HCT116 (cell line): ENCODE data around the gene EMP2. TPM values are rescaled to one million over a fixed set of nuclear protein-coding genes. Genes with fewer than 3 reads are reported as not detected.

Source experiments
- ATAC-seq: fragments of 200-7000 bp; cut with Tn5 transposase; 2 replicates; pipeline ENCODE4 v1.9.1; 2020; ENCODE audit warnings: mild to moderate bottlenecking, moderate library complexity
- BruUV-seq: library from RNA; stranded (reverse); fragments of 400-500 nt; replicated peaks from 2 replicates; lab custom pipeline; 2021; lab: Mats Ljungman, UMichigan
- CTCF ChIA-PET: fragments of 300-600 bp; sonication (Branson Sonifier 250); formaldehyde crosslinking; loops from one replicate; lab custom pipeline; 2021; ENCODE audit warnings: antibody characterized with exemption; lab: Charles Lee
- POLR2A ChIA-PET: fragments of 300-600, 350-600 bp; sonication (Branson Sonifier 250); formaldehyde crosslinking; loops from one replicate; lab custom pipeline; 2021; ENCODE audit warnings: antibody characterized with exemption; lab: Charles Lee
- RAD21 ChIA-PET, 2 experiments: fragments of 300-600 bp; sonication (Branson Sonifier 250); formaldehyde crosslinking; loops; one replicate each; lab custom pipeline; 2023; ENCODE audit warnings: low total read pairs in 2 of 2; ENCODE audit not compliant: uncharacterized antibody in 2 of 2, unreplicated experiment in 2 of 2, low non-redundant PET in 1 of 2; lab: Charles Lee
- DNase-seq: peaks from one replicate; pipeline ENCODE4 v3.0.0-alpha.2; 2010; ENCODE audit warnings: low read depth, low spot score
- H2AFZ ChIP-seq: fragments of 200-600 bp; shearing (Covaris generic), sonication (generic); 2 replicates; pipeline ENCODE4 v1.6.1; 2017; ENCODE audit warnings: low read depth, mixed run types, mixed read lengths, antibody characterized with exemption, low read length; ENCODE audit not compliant: poor library complexity, severe bottlenecking
- H3K27ac ChIP-seq: 2 replicates; pipeline ENCODE4 v1.5.1; 2012; ENCODE audit warnings: low read depth, low read length
- H3K27me3 ChIP-seq: fragments of 200-600 bp; sonication (generic); 2 replicates; pipeline ENCODE4 v1.6.1; 2016; ENCODE audit warnings: mixed run types, low read length, mixed read lengths; ENCODE audit not compliant: insufficient read depth
- H3K36me3 ChIP-seq, 2 experiments: fragments of 200-500 bp in 1 of 2; fragments of 200-600 bp in 1 of 2; sonication (Bioruptor generic) in 1 of 2; sonication (generic) in 1 of 2; 2 replicates each; pipeline versions ENCODE4 v1.5.1 to v1.6.1; 2014 to 2016; ENCODE audit warnings: low read length in 2 of 2, inconsistent platforms in 1 of 2, mixed read lengths in 1 of 2, mixed run types in 1 of 2; ENCODE audit not compliant: insufficient read depth in 2 of 2, control insufficient read depth in 1 of 2
- H3K4me1 ChIP-seq, 2 experiments: fragments of 200-600 bp in 1 of 2; sonication (generic) in 1 of 2; 2 replicates each; pipeline versions ENCODE4 v1.5.1 to v1.6.1; 2012 to 2017; ENCODE audit warnings: low read length in 2 of 2, inconsistent platforms in 1 of 2, mild to moderate bottlenecking in 1 of 2, mixed read lengths in 1 of 2, mixed run types in 1 of 2, moderate library complexity in 1 of 2; ENCODE audit not compliant: insufficient read depth in 2 of 2, control insufficient read depth in 1 of 2
- H3K4me2 ChIP-seq: fragments of 200-600 bp; sonication (generic); 2 replicates; pipeline ENCODE4 v1.6.1; 2017; ENCODE audit warnings: mixed run types, low read length, mixed read lengths
- H3K4me3 ChIP-seq, 2 experiments: fragments of 200-600 bp in 1 of 2; sonication (generic) in 1 of 2; replicated peaks in 1 of 2; 2 replicates each; pipeline ENCODE4 v1.5.1; 2011 to 2016; ENCODE audit warnings: low read length in 2 of 2, control low read depth in 1 of 2, low read depth in 1 of 2, mild to moderate bottlenecking in 1 of 2, mixed read lengths in 1 of 2, mixed run types in 1 of 2
- H3K79me2 ChIP-seq: fragments of 200-600 bp; sonication (generic); 2 replicates; pipeline ENCODE4 v1.6.1; 2017; ENCODE audit warnings: mild to moderate bottlenecking, mixed run types, low read length, moderate library complexity, mixed read lengths; ENCODE audit not compliant: insufficient read depth
- H3K9ac ChIP-seq: fragments of 200-600 bp; sonication (generic); 2 replicates; pipeline ENCODE4 v1.6.1; 2016; ENCODE audit warnings: low read length, mixed read lengths
- H3K9me2 ChIP-seq: fragments of 200-600 bp; sonication (generic), shearing (Covaris generic); 2 replicates; pipeline ENCODE4 v1.6.1; 2017; ENCODE audit warnings: mixed run types, mild to moderate bottlenecking, moderate library complexity; ENCODE audit not compliant: insufficient read depth
- H3K9me3 ChIP-seq, 2 experiments: fragments of 200-500 bp in 1 of 2; fragments of 200-600 bp in 1 of 2; sonication (Bioruptor generic) in 1 of 2; sonication (generic) in 1 of 2; 2 replicates each; pipeline ENCODE4 v1.6.1; 2014 to 2017; ENCODE audit warnings: low read length in 2 of 2, mixed read lengths in 2 of 2, inconsistent platforms in 1 of 2, low read depth in 1 of 2, mild to moderate bottlenecking in 1 of 2, mixed run types in 1 of 2, moderate library complexity in 1 of 2; ENCODE audit not compliant: control insufficient read depth in 1 of 2, insufficient read depth in 1 of 2
- H4K20me1 ChIP-seq: fragments of 200-600 bp; sonication (generic), shearing (Covaris generic); 2 replicates; pipeline ENCODE4 v1.6.1; 2017; ENCODE audit warnings: mixed run types, mild to moderate bottlenecking, moderate library complexity; ENCODE audit not compliant: insufficient read depth
- ATF3 ChIP-seq: IDR thresholded peaks from 2 replicates; pipeline ENCODE4 v1.6.1; 2012
- CBX3 ChIP-seq: IDR thresholded peaks from 2 replicates; pipeline ENCODE4 v1.6.1; 2012; ENCODE audit warnings: low read depth
- CEBPB ChIP-seq: IDR thresholded peaks from 2 replicates; pipeline ENCODE4 v1.6.1; 2012; ENCODE audit warnings: low read depth
- CTCF ChIP-seq, 3 experiments: fragments of 200-600 bp in 1 of 3; sonication (generic) in 1 of 3; IDR thresholded peaks in 2 of 3; conservative IDR thresholded peaks in 1 of 3; 2 replicates each; pipeline ENCODE4 v1.5.1; 2012 to 2017; ENCODE audit warnings: low read depth in 2 of 3, low read length in 2 of 3, antibody characterized with exemption in 1 of 3, borderline replicate concordance in 1 of 3, control low read depth in 1 of 3, mild to moderate bottlenecking in 1 of 3, mixed read lengths in 1 of 3, mixed run types in 1 of 3, moderate library complexity in 1 of 3; ENCODE audit not compliant: insufficient read depth in 1 of 3
- EGR1 ChIP-seq: IDR thresholded peaks from 2 replicates; pipeline ENCODE4 v1.6.1; 2012; ENCODE audit warnings: low read depth
- ELF1 ChIP-seq: IDR thresholded peaks from 2 replicates; pipeline ENCODE4 v1.6.1; 2012; ENCODE audit warnings: low read depth, borderline replicate concordance
- EZH2 ChIP-seq: fragments of 200-600 bp; sonication (generic); IDR thresholded peaks from 2 replicates; pipeline ENCODE4 v1.6.1; 2017; ENCODE audit warnings: antibody characterized with exemption, mixed run types
- FOSL1 ChIP-seq: IDR thresholded peaks from 2 replicates; pipeline ENCODE4 v1.6.1; 2012; ENCODE audit warnings: low read depth
- JUND ChIP-seq: IDR thresholded peaks from 2 replicates; pipeline ENCODE4 v1.6.1; 2012
- POLR2A ChIP-seq: IDR thresholded peaks from 2 replicates; pipeline ENCODE4 v1.7.0; 2011; ENCODE audit warnings: borderline replicate concordance; ENCODE audit not compliant: insufficient read depth, insufficient read length; ENCODE audit errors: extremely low read depth
- POLR2AphosphoS5 ChIP-seq: IDR thresholded peaks from 2 replicates; pipeline ENCODE4 v1.6.1; 2011; ENCODE audit warnings: mild to moderate bottlenecking, low read depth, low read length, moderate library complexity
- RAD21 ChIP-seq: IDR thresholded peaks from 2 replicates; pipeline ENCODE4 v1.6.1; 2012; ENCODE audit warnings: low read depth, mild to moderate bottlenecking
- SIN3A ChIP-seq: IDR thresholded peaks from 2 replicates; pipeline ENCODE4 v1.6.1; 2012; ENCODE audit warnings: low read depth
- SP1 ChIP-seq: IDR thresholded peaks from 2 replicates; pipeline ENCODE4 v1.6.1; 2012; ENCODE audit warnings: low read depth
- SRF ChIP-seq: IDR thresholded peaks from 2 replicates; pipeline ENCODE4 v1.6.1; 2012; ENCODE audit warnings: low read depth
- TCF7L2 ChIP-seq: IDR thresholded peaks from 2 replicates; pipeline ENCODE4 v1.7.0; 2011; ENCODE audit warnings: borderline replicate concordance, inconsistent platforms; ENCODE audit not compliant: insufficient read depth, insufficient read length; ENCODE audit errors: extremely low read depth
- ZFX ChIP-seq: fragments of 450-650 bp; IDR thresholded peaks from 2 replicates; pipeline ENCODE4 v1.6.1; 2017
- ZNF274 ChIP-seq: fragments of 200-500 bp; sonication (Bioruptor generic); IDR thresholded peaks from 2 replicates; pipeline ENCODE4 v1.6.1; 2014; ENCODE audit warnings: mild to moderate bottlenecking, low read depth, low read length, inconsistent platforms
- intact Hi-C: fragments of 100-400 bp; cut with micrococcal nuclease; formaldehyde crosslinking; loops from 2 replicates; pipeline ENCODE4 v1.10.0; 2022
- total RNA-seq: library from RNA; stranded (reverse); gene quantifications from one replicate; pipeline ENCODE4 v1.2.1, GENCODE V29; 2021; ENCODE audit not compliant: unreplicated experiment
- TF ChIP-seq, protein P1 (sequence below): IDR thresholded peaks from 2 replicates; pipeline ENCODE4 v1.6.1; 2012
- TF ChIP-seq, protein P2 (sequence below): IDR thresholded peaks from 2 replicates; pipeline ENCODE4 v1.6.1; 2012; ENCODE audit warnings: low read depth

Gene EMP2
- total RNA-seq, 1 experiment from 2014 or later, result 32.6 TPM

GRCh38 chr16:10624527-10624926 lies 44.1 kb upstream of the EMP2 start (continued):
- TF ChIP-seq POLR2A (no peak), SIN3A (no peak)
- TF ChIP-seq, all 23 proteins: peak for 0

- Histone ChIP-seq H4K20me1 (no peaks in the 10 kb centered on the region), H3K4me1 (peaks cover 5 to 6% of the 10 kb centered on the region in 2 experiments; a peak in 3 of 4 replicates), H3K9me2 (no peaks in the 10 kb centered on the region), H3K9ac (no peak overlapping the region), H3K4me3 (no peak overlapping the region), H3K27me3 (no peaks in the 10 kb centered on the region), H3K79me2 (no peaks in the 10 kb centered on the region), H3K27ac (no peak overlapping the region), H3K9me3 (no peaks in the 10 kb centered on the region), H2AFZ (no peak overlapping the region), H3K36me3 (no peaks in the 10 kb centered on the region), H3K4me2 (no peak overlapping the region)
- DNase-seq (no peak), ATAC-seq (no peak)
- ChIA-PET CTCF (no interaction called here), RAD21 (no interaction called here), POLR2A (no interaction called here)
- intact Hi-C loops, result no loop called here
- TF ChIP-seq TCF7L2, result no peak
- TF ChIP-seq ELF1, result no peak
- TF ChIP-seq ZFX, result no peak
- no peak for TF ChIP-seq POLR2A
- TF ChIP-seq CBX3, result no peak
- no peak for TF ChIP-seq SRF
- TF ChIP-seq CTCF (IDR thresholded peaks at IDR 0.05 in 2 of 3, conservative IDR thresholded peaks at IDR 0.05 in 1 of 3; ENCODE audit: borderline replicate concordance in 1 of 3, insufficient read depth in 1 of 3, low read depth in 2 of 3, low read length in 2 of 3), result no peak
- TF ChIP-seq FOSL1, result no peak
- TF ChIP-seq EZH2, result no peak
- TF ChIP-seq SP1, result no peak
- no peak for TF ChIP-seq RAD21
- TF ChIP-seq SIN3A, result no peak
- no peak for TF ChIP-seq POLR2AphosphoS5
- TF ChIP-seq EGR1, result no peak
- TF ChIP-seq, protein P1, sequence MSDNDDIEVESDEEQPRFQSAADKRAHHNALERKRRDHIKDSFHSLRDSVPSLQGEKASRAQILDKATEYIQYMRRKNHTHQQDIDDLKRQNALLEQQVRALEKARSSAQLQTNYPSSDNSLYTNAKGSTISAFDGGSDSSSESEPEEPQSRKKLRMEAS, result no peak
- TF ChIP-seq, protein P2, sequence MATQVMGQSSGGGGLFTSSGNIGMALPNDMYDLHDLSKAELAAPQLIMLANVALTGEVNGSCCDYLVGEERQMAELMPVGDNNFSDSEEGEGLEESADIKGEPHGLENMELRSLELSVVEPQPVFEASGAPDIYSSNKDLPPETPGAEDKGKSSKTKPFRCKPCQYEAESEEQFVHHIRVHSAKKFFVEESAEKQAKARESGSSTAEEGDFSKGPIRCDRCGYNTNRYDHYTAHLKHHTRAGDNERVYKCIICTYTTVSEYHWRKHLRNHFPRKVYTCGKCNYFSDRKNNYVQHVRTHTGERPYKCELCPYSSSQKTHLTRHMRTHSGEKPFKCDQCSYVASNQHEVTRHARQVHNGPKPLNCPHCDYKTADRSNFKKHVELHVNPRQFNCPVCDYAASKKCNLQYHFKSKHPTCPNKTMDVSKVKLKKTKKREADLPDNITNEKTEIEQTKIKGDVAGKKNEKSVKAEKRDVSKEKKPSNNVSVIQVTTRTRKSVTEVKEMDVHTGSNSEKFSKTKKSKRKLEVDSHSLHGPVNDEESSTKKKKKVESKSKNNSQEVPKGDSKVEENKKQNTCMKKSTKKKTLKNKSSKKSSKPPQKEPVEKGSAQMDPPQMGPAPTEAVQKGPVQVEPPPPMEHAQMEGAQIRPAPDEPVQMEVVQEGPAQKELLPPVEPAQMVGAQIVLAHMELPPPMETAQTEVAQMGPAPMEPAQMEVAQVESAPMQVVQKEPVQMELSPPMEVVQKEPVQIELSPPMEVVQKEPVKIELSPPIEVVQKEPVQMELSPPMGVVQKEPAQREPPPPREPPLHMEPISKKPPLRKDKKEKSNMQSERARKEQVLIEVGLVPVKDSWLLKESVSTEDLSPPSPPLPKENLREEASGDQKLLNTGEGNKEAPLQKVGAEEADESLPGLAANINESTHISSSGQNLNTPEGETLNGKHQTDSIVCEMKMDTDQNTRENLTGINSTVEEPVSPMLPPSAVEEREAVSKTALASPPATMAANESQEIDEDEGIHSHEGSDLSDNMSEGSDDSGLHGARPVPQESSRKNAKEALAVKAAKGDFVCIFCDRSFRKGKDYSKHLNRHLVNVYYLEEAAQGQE, result no peak
- no peak for TF ChIP-seq CEBPB
- TF ChIP-seq JUND, result no peak
- no peak for TF ChIP-seq ATF3
- no peak for TF ChIP-seq ZNF274
- no TSS peak for BruUV-seq
These were observed 42.7 kb upstream of the EMP2 start for GRCh38 chr16:10623059-10623458.
